HCT116 (cell line): ENCODE results near the gene NACC2. TPM values are rescaled to one million over a fixed set of nuclear protein-coding genes. Genes with fewer than 3 reads are reported as not detected.

Experiments
- ATAC-seq: fragments of 200-7000 bp; cut with Tn5 transposase; 2 replicates; pipeline ENCODE4 v1.9.1; 2020; ENCODE audit warnings: mild to moderate bottlenecking, moderate library complexity
- BruUV-seq: library from RNA; stranded (reverse); fragments of 400-500 nt; replicated peaks from 2 replicates; lab custom pipeline; 2021; lab: Mats Ljungman, UMichigan
- CTCF ChIA-PET: fragments of 300-600 bp; sonication (Branson Sonifier 250); formaldehyde crosslinking; loops from one replicate; lab custom pipeline; 2021; ENCODE audit warnings: antibody characterized with exemption; lab: Charles Lee
- POLR2A ChIA-PET: fragments of 300-600, 350-600 bp; sonication (Branson Sonifier 250); formaldehyde crosslinking; loops from one replicate; lab custom pipeline; 2021; ENCODE audit warnings: antibody characterized with exemption; lab: Charles Lee
- RAD21 ChIA-PET, 2 experiments: fragments of 300-600 bp; sonication (Branson Sonifier 250); formaldehyde crosslinking; loops; one replicate each; lab custom pipeline; 2023; ENCODE audit warnings: low total read pairs in 2 of 2; ENCODE audit not compliant: uncharacterized antibody in 2 of 2, unreplicated experiment in 2 of 2, low non-redundant PET in 1 of 2; lab: Charles Lee
- DNase-seq: peaks from one replicate; pipeline ENCODE4 v3.0.0-alpha.2; 2010; ENCODE audit warnings: low read depth, low spot score
- H2AFZ ChIP-seq: fragments of 200-600 bp; shearing (Covaris generic), sonication (generic); 2 replicates; pipeline ENCODE4 v1.6.1; 2017; ENCODE audit warnings: low read depth, mixed run types, mixed read lengths, antibody characterized with exemption, low read length; ENCODE audit not compliant: poor library complexity, severe bottlenecking
- H3K27ac ChIP-seq: 2 replicates; pipeline ENCODE4 v1.5.1; 2012; ENCODE audit warnings: low read depth, low read length
- H3K27me3 ChIP-seq: fragments of 200-600 bp; sonication (generic); 2 replicates; pipeline ENCODE4 v1.6.1; 2016; ENCODE audit warnings: mixed run types, low read length, mixed read lengths; ENCODE audit not compliant: insufficient read depth
- H3K36me3 ChIP-seq, 2 experiments: fragments of 200-500 bp in 1 of 2; fragments of 200-600 bp in 1 of 2; sonication (Bioruptor generic) in 1 of 2; sonication (generic) in 1 of 2; 2 replicates each; pipeline versions ENCODE4 v1.5.1 to v1.6.1; 2014 to 2016; ENCODE audit warnings: low read length in 2 of 2, inconsistent platforms in 1 of 2, mixed read lengths in 1 of 2, mixed run types in 1 of 2; ENCODE audit not compliant: insufficient read depth in 2 of 2, control insufficient read depth in 1 of 2
- H3K4me1 ChIP-seq, 2 experiments: fragments of 200-600 bp in 1 of 2; sonication (generic) in 1 of 2; 2 replicates each; pipeline versions ENCODE4 v1.5.1 to v1.6.1; 2012 to 2017; ENCODE audit warnings: low read length in 2 of 2, inconsistent platforms in 1 of 2, mild to moderate bottlenecking in 1 of 2, mixed read lengths in 1 of 2, mixed run types in 1 of 2, moderate library complexity in 1 of 2; ENCODE audit not compliant: insufficient read depth in 2 of 2, control insufficient read depth in 1 of 2
- H3K4me2 ChIP-seq: fragments of 200-600 bp; sonication (generic); 2 replicates; pipeline ENCODE4 v1.6.1; 2017; ENCODE audit warnings: mixed run types, low read length, mixed read lengths
- H3K4me3 ChIP-seq, 2 experiments: fragments of 200-600 bp in 1 of 2; sonication (generic) in 1 of 2; replicated peaks in 1 of 2; 2 replicates each; pipeline ENCODE4 v1.5.1; 2011 to 2016; ENCODE audit warnings: low read length in 2 of 2, control low read depth in 1 of 2, low read depth in 1 of 2, mild to moderate bottlenecking in 1 of 2, mixed read lengths in 1 of 2, mixed run types in 1 of 2
- H3K79me2 ChIP-seq: fragments of 200-600 bp; sonication (generic); 2 replicates; pipeline ENCODE4 v1.6.1; 2017; ENCODE audit warnings: mild to moderate bottlenecking, mixed run types, low read length, moderate library complexity, mixed read lengths; ENCODE audit not compliant: insufficient read depth
- H3K9ac ChIP-seq: fragments of 200-600 bp; sonication (generic); 2 replicates; pipeline ENCODE4 v1.6.1; 2016; ENCODE audit warnings: low read length, mixed read lengths
- H3K9me2 ChIP-seq: fragments of 200-600 bp; sonication (generic), shearing (Covaris generic); 2 replicates; pipeline ENCODE4 v1.6.1; 2017; ENCODE audit warnings: mixed run types, mild to moderate bottlenecking, moderate library complexity; ENCODE audit not compliant: insufficient read depth
- H3K9me3 ChIP-seq, 2 experiments: fragments of 200-500 bp in 1 of 2; fragments of 200-600 bp in 1 of 2; sonication (Bioruptor generic) in 1 of 2; sonication (generic) in 1 of 2; 2 replicates each; pipeline ENCODE4 v1.6.1; 2014 to 2017; ENCODE audit warnings: low read length in 2 of 2, mixed read lengths in 2 of 2, inconsistent platforms in 1 of 2, low read depth in 1 of 2, mild to moderate bottlenecking in 1 of 2, mixed run types in 1 of 2, moderate library complexity in 1 of 2; ENCODE audit not compliant: control insufficient read depth in 1 of 2, insufficient read depth in 1 of 2
- H4K20me1 ChIP-seq: fragments of 200-600 bp; sonication (generic), shearing (Covaris generic); 2 replicates; pipeline ENCODE4 v1.6.1; 2017; ENCODE audit warnings: mixed run types, mild to moderate bottlenecking, moderate library complexity; ENCODE audit not compliant: insufficient read depth
- CBX3 ChIP-seq: IDR thresholded peaks from 2 replicates; pipeline ENCODE4 v1.6.1; 2012; ENCODE audit warnings: low read depth
- ELF1 ChIP-seq: IDR thresholded peaks from 2 replicates; pipeline ENCODE4 v1.6.1; 2012; ENCODE audit warnings: low read depth, borderline replicate concordance
- RAD21 ChIP-seq: IDR thresholded peaks from 2 replicates; pipeline ENCODE4 v1.6.1; 2012; ENCODE audit warnings: low read depth, mild to moderate bottlenecking
- YY1 ChIP-seq: IDR thresholded peaks from 2 replicates; pipeline ENCODE4 v1.6.1; 2011; ENCODE audit warnings: low read length, low read depth, moderate library complexity, mild to moderate bottlenecking; ENCODE audit not compliant: insufficient replicate concordance; ENCODE audit errors: extremely low read depth
- ZFX ChIP-seq: fragments of 450-650 bp; IDR thresholded peaks from 2 replicates; pipeline ENCODE4 v1.6.1; 2017
- ZNF274 ChIP-seq: fragments of 200-500 bp; sonication (Bioruptor generic); IDR thresholded peaks from 2 replicates; pipeline ENCODE4 v1.6.1; 2014; ENCODE audit warnings: mild to moderate bottlenecking, low read depth, low read length, inconsistent platforms
- intact Hi-C: fragments of 100-400 bp; cut with micrococcal nuclease; formaldehyde crosslinking; loops from 2 replicates; pipeline ENCODE4 v1.10.0; 2022
- total RNA-seq: library from RNA; stranded (reverse); gene quantifications from one replicate; pipeline ENCODE4 v1.2.1, GENCODE V29; 2021; ENCODE audit not compliant: unreplicated experiment
- TF ChIP-seq, protein P1 (sequence below): IDR thresholded peaks from 2 replicates; pipeline ENCODE4 v1.6.1; 2012
- TF ChIP-seq, protein P2 (sequence below), 3 experiments: fragments of 200-600 bp in 1 of 3; sonication (generic) in 1 of 3; IDR thresholded peaks in 2 of 3; conservative IDR thresholded peaks in 1 of 3; 2 replicates each; pipeline ENCODE4 v1.5.1; 2012 to 2017; ENCODE audit warnings: low read depth in 2 of 3, low read length in 2 of 3, antibody characterized with exemption in 1 of 3, borderline replicate concordance in 1 of 3, control low read depth in 1 of 3, mild to moderate bottlenecking in 1 of 3, mixed read lengths in 1 of 3, mixed run types in 1 of 3, moderate library complexity in 1 of 3; ENCODE audit not compliant: insufficient read depth in 1 of 3

Gene NACC2
- total RNA-seq, 1 experiment from 2014 or later = 27.8 TPM

DNA sequence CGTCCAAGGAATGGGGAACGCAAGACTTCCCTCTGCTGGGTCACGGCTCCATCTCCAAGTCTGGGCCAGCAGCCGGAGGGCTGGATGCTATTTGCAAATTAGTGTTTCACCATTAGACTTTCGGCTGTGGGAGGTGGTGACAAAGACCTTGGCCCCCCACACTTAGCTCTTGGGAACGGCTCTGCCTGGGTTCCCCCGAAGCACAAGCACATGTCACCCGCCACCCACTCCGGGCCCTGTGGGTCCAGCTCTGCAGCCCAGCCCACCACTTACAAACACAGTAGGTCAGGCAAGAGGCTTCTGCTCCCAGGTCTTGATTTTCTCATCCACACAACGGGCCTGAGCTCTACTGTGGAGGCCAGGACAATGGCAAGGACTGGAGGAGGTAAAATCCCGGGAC is 49.4 kb upstream of the NACC2 start:
- H2AFZ ChIP-seq = no peak overlapping the region
- H3K4me3 ChIP-seq = no peak overlapping the region
- no TSS peak for BruUV-seq
- ChIA-PET POLR2A (no interaction called here), RAD21 (no interaction called here), CTCF (no interaction called here)
- H3K9me3 ChIP-seq = no peaks in the 10 kb centered on the region
- no peak overlapping the region for H3K9ac ChIP-seq
- TF ChIP-seq ELF1 (no peak), CBX3 (no peak), ZNF274 (no peak), ZFX (no peak)
- TF ChIP-seq, protein P1, sequence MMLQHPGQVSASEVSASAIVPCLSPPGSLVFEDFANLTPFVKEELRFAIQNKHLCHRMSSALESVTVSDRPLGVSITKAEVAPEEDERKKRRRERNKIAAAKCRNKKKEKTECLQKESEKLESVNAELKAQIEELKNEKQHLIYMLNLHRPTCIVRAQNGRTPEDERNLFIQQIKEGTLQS = no peak
- no peaks in the 10 kb centered on the region for H3K4me1 ChIP-seq
- H3K27ac ChIP-seq = no peak overlapping the region
- no peaks in the 10 kb centered on the region for H4K20me1 ChIP-seq
- intact Hi-C loops = no loop called here
- no peaks in the 10 kb centered on the region for H3K79me2 ChIP-seq
- ATAC-seq (no peak), DNase-seq (no peak)
- H3K27me3 ChIP-seq = no peaks in the 10 kb centered on the region
- no peak overlapping the region for H3K4me2 ChIP-seq
- no peaks in the 10 kb centered on the region for H3K36me3 ChIP-seq
- no peaks in the 10 kb centered on the region for H3K9me2 ChIP-seq

- no peak overlapping the region for H2AFZ ChIP-seq
- no peaks in the 10 kb centered on the region for H3K79me2 ChIP-seq
- DNase-seq (no peak), ATAC-seq (peak; percentile 71)
- H4K20me1 ChIP-seq = no peaks in the 10 kb centered on the region
- intact Hi-C loops = no loop called here
- CTCF ChIA-PET = no interaction called here
- no peak overlapping the region for H3K9ac ChIP-seq
- peaks cover 0 to 4% of the 10 kb centered on the region in 2 experiments; a peak in 1 of 4 replicates for H3K4me1 ChIP-seq
- H3K27ac ChIP-seq = no peak overlapping the region
- H3K9me2 ChIP-seq = no peaks in the 10 kb centered on the region
- H3K9me3 ChIP-seq = no peaks in the 10 kb centered on the region
- TF ChIP-seq YY1 (no peak), RAD21 (peak; percentile 79)
- TF ChIP-seq, protein P2, sequence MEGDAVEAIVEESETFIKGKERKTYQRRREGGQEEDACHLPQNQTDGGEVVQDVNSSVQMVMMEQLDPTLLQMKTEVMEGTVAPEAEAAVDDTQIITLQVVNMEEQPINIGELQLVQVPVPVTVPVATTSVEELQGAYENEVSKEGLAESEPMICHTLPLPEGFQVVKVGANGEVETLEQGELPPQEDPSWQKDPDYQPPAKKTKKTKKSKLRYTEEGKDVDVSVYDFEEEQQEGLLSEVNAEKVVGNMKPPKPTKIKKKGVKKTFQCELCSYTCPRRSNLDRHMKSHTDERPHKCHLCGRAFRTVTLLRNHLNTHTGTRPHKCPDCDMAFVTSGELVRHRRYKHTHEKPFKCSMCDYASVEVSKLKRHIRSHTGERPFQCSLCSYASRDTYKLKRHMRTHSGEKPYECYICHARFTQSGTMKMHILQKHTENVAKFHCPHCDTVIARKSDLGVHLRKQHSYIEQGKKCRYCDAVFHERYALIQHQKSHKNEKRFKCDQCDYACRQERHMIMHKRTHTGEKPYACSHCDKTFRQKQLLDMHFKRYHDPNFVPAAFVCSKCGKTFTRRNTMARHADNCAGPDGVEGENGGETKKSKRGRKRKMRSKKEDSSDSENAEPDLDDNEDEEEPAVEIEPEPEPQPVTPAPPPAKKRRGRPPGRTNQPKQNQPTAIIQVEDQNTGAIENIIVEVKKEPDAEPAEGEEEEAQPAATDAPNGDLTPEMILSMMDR (IDR thresholded peaks at IDR 0.05 in 2 of 3, conservative IDR thresholded peaks at IDR 0.05 in 1 of 3; ENCODE audit: borderline replicate concordance in 1 of 3, insufficient read depth in 1 of 3, low read depth in 2 of 3, low read length in 2 of 3) = peak; percentile 56 to 71 (median 64); a peak in 5 of 6 replicates
- RAD21 ChIA-PET = no interaction called here
- POLR2A ChIA-PET = interaction anchor here (1.0 kb wide), 1 partner anchor 33 kb away, joined by 3 read pairs; no protein-coding TSS in a partner anchor
- BruUV-seq = no TSS peak
- H3K4me3 ChIP-seq = no peak overlapping the region
- H3K4me2 ChIP-seq = no peak overlapping the region
- H3K36me3 ChIP-seq = no peaks in the 10 kb centered on the region
- H3K27me3 ChIP-seq = no peaks in the 10 kb centered on the region
Observed at GRCh38 chr9:136143215-136144001, 48.3 kb upstream of the NACC2 start.
